DMS53 treated with DMSO at 0.1 percent for 48 hours (cell line): ENCODE measurements around the gene PJA2.
A peak's percentile ranks its signal among the peaks of the same experiment; 100 is the strongest.
"Not testable (repeated sequence)": the region's sequence is repeated elsewhere in the genome, so short reads cannot be mapped to it uniquely, and the experiment has no call there.

Experiments
- DNase-seq: peaks from one replicate; lab custom pipeline; 2025; ENCODE audit not compliant: unreplicated experiment; lab: John Stamatoyannopoulos, UW

PJA2 gene

GRCh38 chr5:109409844-109410388, at the start of gene PJA2:
Gene PJA2 (minus strand): TSS chr5:109409974. CDS start chr5:109383433, 26,541 bp downstream.
- peak; percentile 98 for DNase-seq

- DNase-seq = peak; percentile 96
Measured at GRCh38 chr5:109455598-109456096, 45.9 kb upstream of the PJA2 start.

GRCh38 chr5:109454731-109455505, 45.1 kb upstream of the PJA2 start:
- peak; percentile 11 for DNase-seq

- DNase-seq = no peak
Measured at GRCh38 chr5:109453251-109453650, 43.5 kb upstream of the PJA2 start.

- DNase-seq = no peak
Measured at GRCh38 chr5:109452661-109453060, 42.9 kb upstream of the PJA2 start.

GRCh38 chr5:109451146-109451545, 41.4 kb upstream of the PJA2 start:
- no peak for DNase-seq

- DNase-seq = no peak
Measured at GRCh38 chr5:109450129-109450877, 40.5 kb upstream of the PJA2 start.

GRCh38 chr5:109448838-109449237, 39.1 kb upstream of the PJA2 start:
- DNase-seq = no peak

GRCh38 chr5:109439590-109439989, 29.8 kb upstream of the PJA2 start:
- DNase-seq = no peak

GRCh38 chr5:109426075-109426474, 16.3 kb upstream of the PJA2 start:
- DNase-seq = no peak

GRCh38 chr5:109425521-109425920, 15.7 kb upstream of the PJA2 start:
- DNase-seq = not testable (repeated sequence)

GRCh38 chr5:109421956-109422355, 12.2 kb upstream of the PJA2 start:
- DNase-seq = no peak

GRCh38 chr5:109418712-109419352, 9.1 kb upstream of the PJA2 start:
- DNase-seq = no peak

- DNase-seq = no peak
Measured at GRCh38 chr5:109416882-109417281, 7.1 kb upstream of the PJA2 start.

- DNase-seq = not testable (repeated sequence)
Measured at GRCh38 chr5:109413921-109414461, 4.2 kb upstream of the PJA2 start.

- no peak for DNase-seq
Measured at GRCh38 chr5:109413458-109413857, 3.7 kb upstream of the PJA2 start.

- DNase-seq = no peak
Measured at GRCh38 chr5:109412981-109413402, 3.2 kb upstream of the PJA2 start.

GRCh38 chr5:109411627-109412026, 1.9 kb upstream of the PJA2 start:
- DNase-seq = no peak

- no peak for DNase-seq
Measured at GRCh38 chr5:109411149-109411514, 1.4 kb upstream of the PJA2 start.

GRCh38 chr5:109410389-109411148, 795 bp upstream of the PJA2 start:
- no peak for DNase-seq
